DMS114 treated with DMSO at 0.1 percent for 48 hours (cell line): ENCODE measurements around the gene SRBD1.

Experiments
- DNase-seq: peaks from one replicate; lab custom pipeline; 2025; ENCODE audit not compliant: unreplicated experiment; lab: John Stamatoyannopoulos, UW

Gene SRBD1

DNA sequence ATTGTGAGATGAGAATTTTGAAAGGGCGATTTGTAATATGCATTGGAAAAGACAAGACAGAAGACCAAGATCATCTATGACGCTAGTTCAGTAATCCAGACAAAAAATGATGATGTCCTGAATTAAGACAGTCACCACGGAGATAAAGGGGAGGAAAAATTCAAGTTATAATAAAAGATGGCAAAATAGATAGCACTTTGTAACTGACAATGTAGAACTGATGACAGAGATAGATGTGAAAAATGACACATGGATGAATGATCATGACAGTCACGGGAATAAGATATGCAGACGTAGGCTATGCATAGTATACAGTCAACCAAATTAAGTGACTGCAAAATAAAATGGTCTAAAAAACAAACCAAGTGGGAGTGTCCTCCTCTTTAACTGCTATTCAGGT, 59.2 kb downstream of the SRBD1 start:
- no peak for DNase-seq

- DNase-seq, result no peak
Observed at GRCh38 chr2:45545943-45546342, 65.1 kb downstream of the SRBD1 start.

DNA sequence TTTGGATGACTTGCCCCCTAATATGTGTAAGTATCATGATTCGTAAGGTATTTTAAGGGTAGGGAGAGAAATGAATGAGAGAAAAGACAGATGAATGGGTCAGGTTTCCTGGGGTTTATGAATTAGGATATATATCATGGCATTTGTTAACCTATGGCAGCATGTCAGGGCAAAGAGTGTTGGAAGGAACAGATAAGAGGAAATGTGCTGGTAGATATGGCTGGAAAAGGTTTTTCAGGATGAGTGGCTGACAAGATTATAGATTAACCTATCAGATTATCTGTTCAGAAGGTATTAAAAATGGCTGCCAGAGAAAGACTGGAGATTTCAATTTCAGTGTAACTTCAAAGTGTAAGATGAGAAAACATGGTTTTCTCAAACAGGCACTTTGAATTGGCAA, 67.8 kb downstream of the SRBD1 start:
- no peak for DNase-seq

GRCh38 chr2:45542013-45542412, 69.1 kb downstream of the SRBD1 start:
- no peak for DNase-seq

DNA sequence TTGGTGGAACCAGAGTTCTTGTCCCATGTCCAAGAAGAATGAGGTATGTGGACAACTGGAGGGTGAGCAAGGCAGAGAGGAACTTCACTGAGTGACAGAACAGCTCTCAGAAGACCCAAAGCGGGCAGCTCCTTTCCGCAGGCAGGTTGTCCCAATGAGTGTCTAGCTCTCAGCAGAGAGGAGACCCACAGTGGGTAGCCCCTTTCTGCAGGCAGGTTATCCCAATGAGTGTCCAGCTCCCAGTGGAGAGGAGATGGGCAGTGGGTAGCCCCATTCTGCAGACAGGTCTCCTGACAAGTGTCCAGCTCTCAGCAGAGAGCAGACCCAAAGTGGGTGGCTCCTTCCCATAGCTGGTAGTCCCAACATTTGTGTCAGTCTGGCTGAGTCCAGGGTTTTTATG, 69.6 kb downstream of the SRBD1 start:
- DNase-seq, result no peak

GRCh38 chr2:45540942-45541341, 70.1 kb downstream of the SRBD1 start:
- DNase-seq, result no peak

DNA sequence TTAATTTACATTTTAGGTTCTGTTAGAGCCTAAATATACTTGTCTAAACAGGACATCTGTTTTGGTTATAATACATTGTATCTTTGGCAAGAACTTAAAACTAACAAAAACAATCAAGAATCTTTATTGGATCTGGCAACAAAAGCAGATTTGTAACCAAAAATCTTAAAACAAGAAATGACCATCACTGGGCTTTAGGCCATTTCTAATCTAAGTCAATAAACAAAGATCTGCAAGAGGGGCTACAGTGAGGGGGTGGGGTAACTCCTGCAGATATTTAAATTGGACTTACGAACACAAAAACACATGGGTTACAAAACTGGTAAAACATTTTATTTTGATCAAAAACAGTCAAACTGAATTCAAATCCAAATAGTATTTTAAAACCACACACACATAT, 77.3 kb downstream of the SRBD1 start:
- no peak for DNase-seq

DNA sequence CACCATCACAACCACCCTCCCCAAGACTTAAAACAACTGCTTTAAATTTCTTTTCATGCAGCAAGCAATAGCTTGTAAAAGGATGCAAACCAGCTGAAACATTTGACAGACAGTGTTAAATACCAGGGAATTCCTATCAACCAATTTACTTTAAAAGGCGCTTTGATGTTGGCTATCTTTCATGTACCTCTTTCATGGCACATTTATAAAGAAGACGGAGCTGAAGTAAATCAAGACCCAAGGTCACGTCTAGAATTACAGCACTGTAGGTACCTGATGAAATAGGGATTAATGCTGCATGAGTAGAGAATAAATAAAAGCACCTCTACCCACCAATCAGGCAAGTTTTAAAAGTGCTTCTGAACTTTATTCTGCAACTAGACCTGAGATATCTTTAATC, 78.9 kb downstream of the SRBD1 start:
- DNase-seq, result no peak

- no peak for DNase-seq
Observed at GRCh38 chr2:45524016-45524415, 87.1 kb downstream of the SRBD1 start.

- no peak for DNase-seq
Observed at GRCh38 chr2:45518546-45518945, 92.5 kb downstream of the SRBD1 start.

GRCh38 chr2:45510701-45511420, 100.2 kb downstream of the SRBD1 start:
- no peak for DNase-seq

DNA sequence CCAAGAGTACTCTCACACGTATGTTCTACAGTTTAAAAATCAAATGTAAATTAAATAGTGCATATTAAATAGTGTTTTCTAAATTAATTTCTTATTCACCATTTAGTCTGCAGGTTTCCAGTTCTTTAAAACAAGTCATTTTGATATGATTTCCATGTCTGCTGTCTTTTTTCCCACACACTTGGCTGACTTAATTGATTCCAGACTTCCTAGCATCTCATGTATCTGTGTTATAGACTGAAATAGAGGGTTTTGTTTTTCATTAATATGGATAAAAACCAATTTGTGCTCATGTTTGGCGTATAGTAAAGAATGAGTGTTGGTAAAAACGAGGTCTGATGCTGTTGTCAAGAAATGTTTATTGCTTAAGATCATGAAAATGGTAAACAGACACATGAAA, 104.3 kb downstream of the SRBD1 start:
- DNase-seq, result no peak

- DNase-seq, result no peak
Observed at GRCh38 chr2:45505138-45505537, 105.9 kb downstream of the SRBD1 start.

DNA sequence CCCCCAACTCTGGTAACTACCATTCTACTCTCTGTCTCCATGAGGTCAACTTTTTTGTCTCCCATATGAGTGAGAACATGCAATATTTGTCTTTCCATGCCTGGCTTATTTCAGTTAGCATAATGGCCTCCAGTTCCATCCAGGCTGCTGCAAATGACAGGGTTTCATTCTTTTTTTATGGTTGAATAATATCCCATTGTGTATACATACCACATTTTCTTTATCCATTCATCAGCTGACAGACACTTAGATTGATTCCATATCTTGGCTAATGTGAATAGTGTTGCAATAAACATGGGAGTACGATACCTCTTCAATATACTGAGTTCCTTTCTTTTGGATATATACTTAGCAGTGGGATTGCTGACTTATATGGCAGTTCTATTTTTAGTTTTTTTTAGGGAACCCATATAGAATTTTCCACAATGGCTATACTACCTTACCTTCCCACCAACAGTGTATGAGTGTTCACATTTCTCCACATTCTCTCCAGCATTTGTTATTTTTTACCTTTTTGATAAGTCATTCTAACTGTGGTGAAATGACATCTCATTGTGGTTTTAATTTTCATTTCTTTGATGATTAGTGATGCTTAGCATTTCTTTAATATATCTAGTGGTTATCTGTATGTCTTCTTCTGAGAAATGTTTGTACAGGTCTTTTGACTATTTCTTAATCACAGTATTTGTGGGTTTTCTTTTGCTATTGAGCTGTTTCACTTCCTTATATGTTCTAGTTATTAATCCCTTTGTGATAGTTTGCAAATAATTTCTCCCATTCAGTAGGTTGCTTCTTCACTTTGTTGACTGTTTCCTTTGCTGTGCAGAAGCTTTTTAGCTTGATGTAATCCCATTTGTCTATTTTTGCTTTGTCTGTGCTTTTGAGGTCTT, 112.2 kb downstream of the SRBD1 start:
- no peak for DNase-seq

- no peak for DNase-seq
Observed at GRCh38 chr2:45497355-45497754, 113.7 kb downstream of the SRBD1 start.

GRCh38 chr2:45496869-45497268, 114.2 kb downstream of the SRBD1 start:
- DNase-seq, result no peak

- no peak for DNase-seq
Observed at GRCh38 chr2:45494978-45495293, 116.1 kb downstream of the SRBD1 start.

GRCh38 chr2:45494275-45494977, 116.6 kb downstream of the SRBD1 start:
- DNase-seq, result peak; percentile 56

DNA sequence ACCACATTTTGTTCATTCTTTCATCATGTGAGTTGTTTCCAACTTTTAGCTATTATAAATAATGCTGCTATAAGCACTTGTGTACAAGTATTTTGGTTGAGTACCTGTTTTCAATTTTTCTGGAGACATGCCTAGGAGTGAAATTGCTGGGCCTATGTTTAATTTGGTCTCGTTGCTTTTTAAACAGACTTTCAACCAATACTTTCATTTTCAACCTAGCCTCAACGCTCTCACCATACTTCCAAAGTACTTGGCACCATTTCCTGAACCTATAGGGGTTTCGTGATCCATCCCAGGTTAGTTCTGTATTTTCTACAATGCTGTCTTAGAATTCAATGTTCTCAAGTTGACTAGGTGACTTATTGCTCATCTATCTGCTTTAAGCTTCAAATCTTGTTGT, 126.1 kb downstream of the SRBD1 start:
- no peak for DNase-seq

GRCh38 chr2:45483997-45484396, 127.1 kb downstream of the SRBD1 start:
- DNase-seq, result no peak

DNA sequence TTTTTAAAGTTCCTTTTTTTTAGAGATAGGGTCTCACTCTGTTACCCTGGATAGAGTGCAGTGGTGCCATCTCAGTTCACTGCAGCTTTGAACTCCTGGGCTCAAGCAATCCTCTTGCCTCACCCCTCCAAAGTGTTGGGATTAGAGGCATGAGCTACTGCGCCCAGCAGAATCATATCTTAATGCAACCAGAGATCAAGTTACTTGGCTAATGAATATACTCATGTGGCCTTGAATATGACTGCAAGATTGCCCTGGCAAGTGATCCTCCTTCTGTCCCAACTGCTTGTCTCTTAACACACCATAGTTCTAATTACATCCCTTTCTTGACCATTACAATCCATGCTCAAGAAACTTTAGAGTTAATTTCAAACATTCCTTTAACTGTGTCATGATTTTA, 133.5 kb downstream of the SRBD1 start:
- no peak for DNase-seq

DNA sequence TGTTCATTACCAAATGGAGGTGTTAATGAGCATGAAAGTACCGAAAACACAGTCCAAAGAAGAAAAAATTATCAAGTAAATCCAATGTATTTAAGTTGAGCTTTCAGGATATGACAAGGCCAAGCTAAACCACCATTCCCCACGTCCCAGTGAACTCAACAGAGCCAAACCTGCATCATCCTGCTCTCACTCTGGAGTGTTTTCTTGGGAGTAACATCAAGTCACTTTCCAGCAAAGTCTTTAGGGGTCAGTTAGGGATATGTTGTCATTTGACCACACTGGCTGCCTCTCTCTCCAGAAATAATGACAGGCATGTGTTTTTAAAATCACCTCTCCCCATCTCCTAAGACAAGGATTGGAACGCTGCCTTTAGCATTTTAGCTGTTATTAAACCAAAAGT, 140.5 kb downstream of the SRBD1 start:
- no peak for DNase-seq
